MM.1S (cell line): ENCODE data around the gene WFIKKN1.

Experiments used
- DNase-seq: peaks from one replicate; pipeline ENCODE4 v3.0.0-alpha.2; 2015
- H2AFZ ChIP-seq: fragments of 300-600 bp; sonication (generic); 2 replicates; pipeline ENCODE4 v1.6.0; 2016; ENCODE audit warnings: antibody characterized with exemption, low read length
- H3F3A ChIP-seq: fragments of 300-600 bp; sonication (generic); 2 replicates; pipeline ENCODE4 v1.6.1; 2016; ENCODE audit warnings: mild to moderate bottlenecking, antibody characterized with exemption, low read length, moderate library complexity, mixed read lengths; ENCODE audit not compliant: insufficient read depth
- H3K27ac ChIP-seq: fragments of 300-600 bp; sonication (generic); 2 replicates; pipeline ENCODE4 v1.5.1; 2016; ENCODE audit warnings: mild to moderate bottlenecking, low read length
- H3K27me3 ChIP-seq: fragments of 300-600 bp; sonication (generic); replicated peaks from 2 replicates; pipeline ENCODE4 v1.6.0; 2016; ENCODE audit warnings: low read length; ENCODE audit not compliant: insufficient read depth
- H3K36me3 ChIP-seq: fragments of 300-600 bp; sonication (generic); replicated peaks from 2 replicates; pipeline ENCODE4 v1.6.1; 2016; ENCODE audit warnings: mild to moderate bottlenecking, low read length, mixed read lengths; ENCODE audit not compliant: insufficient read depth
- H3K4me1 ChIP-seq: fragments of 300-600 bp; sonication (generic); 2 replicates; pipeline ENCODE4 v1.6.1; 2016; ENCODE audit warnings: low read length, mixed read lengths
- H3K4me2 ChIP-seq: fragments of 300-600 bp; sonication (generic); 2 replicates; pipeline ENCODE4 v1.6.0; 2016; ENCODE audit warnings: low read depth, low read length
- H3K4me3 ChIP-seq: fragments of 300-600 bp; sonication (generic); 2 replicates; pipeline ENCODE4 v1.5.1; 2016; ENCODE audit warnings: low read length, mixed read lengths
- H3K79me2 ChIP-seq: fragments of 300-600 bp; sonication (generic); 2 replicates; pipeline ENCODE4 v1.6.1; 2016; ENCODE audit warnings: mixed run types, low read length, mixed read lengths
- H3K9ac ChIP-seq: fragments of 300-600 bp; sonication (generic); 2 replicates; pipeline ENCODE4 v1.6.1; 2016; ENCODE audit warnings: low read length, mixed read lengths
- H3K9me2 ChIP-seq: fragments of 300-600 bp; sonication (generic); replicated peaks from 2 replicates; pipeline ENCODE4 v1.6.1; 2016; ENCODE audit warnings: mild to moderate bottlenecking, low read length, mixed read lengths; ENCODE audit not compliant: insufficient read depth
- H3K9me3 ChIP-seq: fragments of 300-600 bp; sonication (generic); replicated peaks from 2 replicates; pipeline ENCODE4 v1.6.1; 2016; ENCODE audit warnings: mild to moderate bottlenecking, low read length, mixed read lengths; ENCODE audit not compliant: insufficient read depth
- H4K20me1 ChIP-seq: fragments of 300-600 bp; sonication (generic); 2 replicates; pipeline ENCODE4 v1.6.1; 2016; ENCODE audit warnings: mild to moderate bottlenecking, low read length, moderate library complexity, mixed read lengths; ENCODE audit not compliant: insufficient read depth
- EZH2 ChIP-seq: fragments of 300-600 bp; sonication (generic); optimal IDR thresholded peaks from 2 replicates; pipeline ENCODE3; 2017; ENCODE audit warnings: low read depth, mild to moderate bottlenecking, antibody characterized with exemption, low read length, mixed read lengths
- EZH2phosphoT487 ChIP-seq: fragments of 300-600 bp; sonication (generic); IDR thresholded peaks from 2 replicates; pipeline ENCODE4 v1.6.1; 2018; ENCODE audit warnings: antibody characterized with exemption, low read length
- TF ChIP-seq, protein P1 (sequence below): fragments of 300-600 bp; sonication (generic); IDR thresholded peaks from 2 replicates; pipeline ENCODE4 v1.5.1; 2016; ENCODE audit warnings: antibody characterized with exemption, low read length, mixed read lengths

Gene WFIKKN1

DNA sequence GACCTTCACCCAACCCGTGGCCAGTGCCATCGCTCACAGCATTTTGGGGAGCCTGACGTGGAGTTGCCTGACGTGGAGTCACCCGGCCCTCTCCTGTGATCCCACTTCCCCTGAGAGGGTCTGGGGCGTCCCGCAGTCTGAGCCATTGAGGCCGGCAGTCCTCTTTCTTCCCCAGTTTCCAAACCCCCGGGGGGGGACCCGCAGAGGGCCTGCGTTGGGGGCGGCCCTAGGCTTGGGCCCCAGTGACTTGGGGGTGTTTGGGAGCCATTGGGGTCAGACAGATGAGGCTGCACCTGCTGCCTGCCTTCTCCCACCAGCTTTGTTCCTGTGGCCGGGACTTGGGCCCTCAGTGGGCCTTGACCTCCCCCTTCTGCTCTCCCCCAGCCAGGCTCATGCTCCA, 38.9 kb downstream of the WFIKKN1 start:
- no peak for DNase-seq
- H3K4me3 ChIP-seq, result no peak overlapping the region
- H4K20me1 ChIP-seq, result no peaks in the 10 kb centered on the region
- H3K9ac ChIP-seq, result no peak overlapping the region
- H3K36me3 ChIP-seq, result no peaks in the 10 kb centered on the region; the same call in 1 of the 2 replicates
- H3K9me2 ChIP-seq, result no peaks in the 10 kb centered on the region
- H3F3A ChIP-seq, result no peaks in the 10 kb centered on the region
- TF ChIP-seq, protein P1, sequence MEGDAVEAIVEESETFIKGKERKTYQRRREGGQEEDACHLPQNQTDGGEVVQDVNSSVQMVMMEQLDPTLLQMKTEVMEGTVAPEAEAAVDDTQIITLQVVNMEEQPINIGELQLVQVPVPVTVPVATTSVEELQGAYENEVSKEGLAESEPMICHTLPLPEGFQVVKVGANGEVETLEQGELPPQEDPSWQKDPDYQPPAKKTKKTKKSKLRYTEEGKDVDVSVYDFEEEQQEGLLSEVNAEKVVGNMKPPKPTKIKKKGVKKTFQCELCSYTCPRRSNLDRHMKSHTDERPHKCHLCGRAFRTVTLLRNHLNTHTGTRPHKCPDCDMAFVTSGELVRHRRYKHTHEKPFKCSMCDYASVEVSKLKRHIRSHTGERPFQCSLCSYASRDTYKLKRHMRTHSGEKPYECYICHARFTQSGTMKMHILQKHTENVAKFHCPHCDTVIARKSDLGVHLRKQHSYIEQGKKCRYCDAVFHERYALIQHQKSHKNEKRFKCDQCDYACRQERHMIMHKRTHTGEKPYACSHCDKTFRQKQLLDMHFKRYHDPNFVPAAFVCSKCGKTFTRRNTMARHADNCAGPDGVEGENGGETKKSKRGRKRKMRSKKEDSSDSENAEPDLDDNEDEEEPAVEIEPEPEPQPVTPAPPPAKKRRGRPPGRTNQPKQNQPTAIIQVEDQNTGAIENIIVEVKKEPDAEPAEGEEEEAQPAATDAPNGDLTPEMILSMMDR, result no peak
- TF ChIP-seq EZH2 (no peak), EZH2phosphoT487 (no peak)
- peaks cover 11% of the 10 kb centered on the region; the same call in 1 of the 2 replicates for H3K4me1 ChIP-seq
- H3K4me2 ChIP-seq, result peak overlapping the region; percentile 87; the same call in 1 of the 2 replicates
- H3K27me3 ChIP-seq, result no peaks in the 10 kb centered on the region
- no peak overlapping the region for H3K27ac ChIP-seq
- H3K79me2 ChIP-seq, result peaks cover 24% of the 10 kb centered on the region
- no peaks in the 10 kb centered on the region for H3K9me3 ChIP-seq
- no peak overlapping the region for H2AFZ ChIP-seq

DNA sequence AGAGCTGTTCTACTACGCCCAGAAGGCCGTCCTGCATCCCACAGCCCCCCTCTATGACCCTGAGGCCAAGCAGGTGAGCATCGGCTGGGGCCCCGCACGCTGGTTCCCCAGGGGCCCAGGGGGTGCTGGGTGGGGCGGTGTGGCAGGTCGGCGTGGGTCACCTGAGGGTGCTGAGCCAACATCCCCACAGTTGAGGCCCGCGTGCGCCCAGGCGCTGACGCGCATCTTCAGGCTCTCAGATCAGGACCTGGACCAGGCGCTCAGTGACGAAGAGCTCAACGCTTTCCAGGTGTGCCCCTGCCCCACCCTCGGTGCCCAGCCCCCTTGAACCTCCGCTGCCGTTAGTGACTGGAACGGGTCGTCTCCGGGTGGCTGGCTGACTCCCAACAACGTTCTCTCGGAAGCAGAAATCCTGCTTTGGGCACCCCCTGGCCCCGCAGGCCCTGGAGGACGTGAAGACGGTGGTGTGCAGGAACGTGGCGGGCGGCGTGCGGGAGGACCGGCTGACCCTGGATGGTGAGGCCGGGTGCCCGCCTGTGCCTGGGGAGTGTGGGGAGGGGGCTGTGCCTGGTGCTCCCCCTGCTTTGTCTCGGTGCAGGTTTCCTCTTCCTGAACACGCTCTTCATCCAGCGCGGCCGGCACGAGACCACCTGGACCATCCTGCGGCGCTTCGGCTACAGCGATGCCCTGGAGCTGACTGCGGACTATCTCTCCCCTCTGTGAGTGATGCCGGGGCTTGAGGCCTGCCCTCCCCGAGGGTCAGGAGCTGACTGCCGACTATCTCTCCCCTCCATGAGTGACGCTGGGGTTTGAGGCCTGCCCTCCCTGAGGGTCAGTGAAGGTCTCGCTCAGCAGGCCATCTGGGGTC, 39.9 kb downstream of the WFIKKN1 start:
- Histone ChIP-seq H3K4me3 (no peak overlapping the region), H3K9me3 (no peaks in the 10 kb centered on the region), H4K20me1 (no peaks in the 10 kb centered on the region), H3K9me2 (no peaks in the 10 kb centered on the region), H3K27me3 (no peaks in the 10 kb centered on the region), H3K27ac (no peak overlapping the region), H3K4me1 (peaks cover 11% of the 10 kb centered on the region; the same call in 1 of the 2 replicates), H3K4me2 (no peak overlapping the region), H3K9ac (no peak overlapping the region), H3F3A (no peaks in the 10 kb centered on the region), H3K79me2 (peaks cover 24% of the 10 kb centered on the region), H2AFZ (no peak overlapping the region), H3K36me3 (no peaks in the 10 kb centered on the region; the same call in 1 of the 2 replicates)
- TF ChIP-seq, protein P1, result no peak
- TF ChIP-seq EZH2phosphoT487 (no peak), EZH2 (no peak)
- no peak for DNase-seq

DNA sequence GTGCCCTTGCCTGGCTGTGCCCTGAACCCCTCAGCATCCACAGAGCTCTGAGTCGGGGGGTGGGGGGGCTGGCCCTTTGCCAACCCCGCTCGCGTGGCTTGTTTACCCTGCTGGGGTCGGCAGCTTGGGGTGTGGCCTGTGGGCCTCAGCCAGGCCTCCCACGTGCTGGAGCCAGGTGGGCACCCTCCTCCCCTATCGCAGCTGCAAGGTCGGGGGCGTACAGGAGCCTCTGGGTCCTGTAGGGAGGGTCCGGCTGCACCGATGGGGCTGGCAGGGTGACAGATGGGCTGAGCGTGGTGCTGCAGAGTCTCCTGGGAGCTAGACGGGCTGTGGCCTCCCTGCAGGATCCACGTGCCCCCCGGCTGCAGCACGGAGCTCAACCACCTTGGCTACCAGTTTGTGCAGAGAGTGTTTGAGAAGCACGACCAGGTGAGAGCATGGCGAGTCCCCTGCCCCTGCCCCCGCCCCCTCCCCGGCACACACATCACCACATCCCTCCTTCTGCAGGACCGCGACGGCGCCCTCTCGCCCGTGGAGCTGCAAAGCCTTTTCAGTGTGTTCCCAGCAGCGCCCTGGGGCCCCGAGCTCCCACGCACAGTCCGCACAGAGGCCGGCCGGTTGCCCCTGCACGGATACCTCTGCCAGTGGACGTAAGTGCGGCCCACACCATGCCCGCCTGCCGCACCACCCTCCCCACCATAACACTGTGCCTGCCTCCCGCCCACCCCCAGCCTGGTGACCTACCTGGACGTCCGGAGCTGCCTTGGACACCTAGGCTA, 40.8 kb downstream of the WFIKKN1 start:
- no peaks in the 10 kb centered on the region for H4K20me1 ChIP-seq
- no peak overlapping the region for H3K27ac ChIP-seq
- H3K4me3 ChIP-seq, result no peak overlapping the region
- no peaks in the 10 kb centered on the region; the same call in 1 of the 2 replicates for H3K36me3 ChIP-seq
- no peaks in the 10 kb centered on the region for H3K9me2 ChIP-seq
- H3K9me3 ChIP-seq, result no peaks in the 10 kb centered on the region
- H3K27me3 ChIP-seq, result no peaks in the 10 kb centered on the region
- H3K4me2 ChIP-seq, result no peak overlapping the region
- H2AFZ ChIP-seq, result no peak overlapping the region
- DNase-seq, result no peak
- H3K79me2 ChIP-seq, result peaks cover 24% of the 10 kb centered on the region
- H3K9ac ChIP-seq, result no peak overlapping the region
- no peaks in the 10 kb centered on the region for H3F3A ChIP-seq
- peaks cover 11% of the 10 kb centered on the region; the same call in 1 of the 2 replicates for H3K4me1 ChIP-seq
- TF ChIP-seq, protein P1, result no peak
- TF ChIP-seq EZH2phosphoT487 (no peak), EZH2 (no peak)
